Liver (tissue), 9 donors: ENCODE measurements around the gene AGAP9. TPM values are rescaled to one million over a fixed set of nuclear protein-coding genes. Genes with fewer than 3 reads are reported as not detected.
"Not testable (repeated sequence)": the region's sequence is repeated elsewhere in the genome, so short reads cannot be mapped to it uniquely, and the experiment has no call there.

Experiments used
- DNase-seq: peaks from one replicate; pipeline ENCODE4 v3.0.0-alpha.2; 2017; ENCODE audit warnings: low spot score
- H3K27ac ChIP-seq, 2 donors: one replicate each; pipeline ENCODE4 v1.7.0; 2013; ENCODE audit warnings: inconsistent platforms in 2 of 2, low read length in 2 of 2, control low read depth in 1 of 2, low read depth in 1 of 2, mild to moderate bottlenecking in 1 of 2
- H3K27me3 ChIP-seq, 4 donors: one replicate each; pipeline versions ENCODE4 v1.6.1 to v1.7.0; 2013; ENCODE audit warnings: low read length in 3 of 4, inconsistent platforms in 1 of 4, mild to moderate bottlenecking in 1 of 4, moderate library complexity in 1 of 4; ENCODE audit not compliant: control insufficient read depth in 4 of 4, insufficient read depth in 4 of 4
- H3K36me3 ChIP-seq, 4 donors: one replicate each; pipeline versions ENCODE4 v1.6.1 to v1.7.0; 2013; ENCODE audit warnings: low read length in 3 of 4, mild to moderate bottlenecking in 3 of 4, low read depth in 1 of 4, moderate library complexity in 1 of 4; ENCODE audit not compliant: control insufficient read depth in 4 of 4, insufficient read depth in 3 of 4
- H3K4me1 ChIP-seq, 4 donors: one replicate each; pipeline versions ENCODE4 v1.6.1 to v1.7.0; 2013; ENCODE audit warnings: low read length in 3 of 4, mild to moderate bottlenecking in 3 of 4, moderate library complexity in 1 of 4; ENCODE audit not compliant: control insufficient read depth in 4 of 4, insufficient read depth in 4 of 4
- H3K4me3 ChIP-seq, 3 donors: one replicate each; pipeline versions ENCODE4 v1.6.1 to v1.7.0; 2013; ENCODE audit warnings: low read length in 3 of 3, control low read depth in 1 of 3, low read depth in 1 of 3, mild to moderate bottlenecking in 1 of 3
- H3K9ac ChIP-seq, 2 donors: one replicate each; pipeline ENCODE4 v1.7.0; 2013; ENCODE audit warnings: low read length in 2 of 2, mild to moderate bottlenecking in 2 of 2, moderate library complexity in 2 of 2, control low read depth in 1 of 2, low read depth in 1 of 2
- H3K9me3 ChIP-seq, 4 donors: one replicate each; pipeline versions ENCODE4 v1.6.1 to v1.7.0; 2013; ENCODE audit warnings: low read length in 3 of 4; ENCODE audit not compliant: control insufficient read depth in 4 of 4
- WGBS: extraction: QIAGEN DNeasy Blood & Tissue Kit; methylation state at CpG from one replicate; pipeline ENCODE4 v1.1.7; 2013; 5-methylcytosine and 5-hydroxymethylcytosine counted together
- polyA plus RNA-seq, 2 donors: library from polyadenylated mRNA; stranded (reverse) in 1 of 2; unstranded in 1 of 2; fragments of 200-250 nt in 1 of 2; fragments of >200 nt in 1 of 2; fragmentation: Nextera tagmentation in 1 of 2; extraction: Ambion mirVana in 1 of 2; gene quantifications; one replicate each; pipeline versions ENCODE4 v1.2.1 to v1.2.3, GENCODE V29; 2013 to 2015
- total RNA-seq, 2 donors: library from RNA; depleted of rRNA; stranded (reverse); fragments of >200 nt; gene quantifications; one replicate each; pipeline ENCODE4 v1.2.3, GENCODE V29; 2014
- donor health status: healthy.
- donor health status: healthy.
- donor health status: healthy.
- donor health status: healthy.
- donor health status: healthy.

The AGAP9 gene
- total and polyA plus RNA-seq, 4 donors = 1.0 to 10.8 (median 3.3) TPM

DNA sequence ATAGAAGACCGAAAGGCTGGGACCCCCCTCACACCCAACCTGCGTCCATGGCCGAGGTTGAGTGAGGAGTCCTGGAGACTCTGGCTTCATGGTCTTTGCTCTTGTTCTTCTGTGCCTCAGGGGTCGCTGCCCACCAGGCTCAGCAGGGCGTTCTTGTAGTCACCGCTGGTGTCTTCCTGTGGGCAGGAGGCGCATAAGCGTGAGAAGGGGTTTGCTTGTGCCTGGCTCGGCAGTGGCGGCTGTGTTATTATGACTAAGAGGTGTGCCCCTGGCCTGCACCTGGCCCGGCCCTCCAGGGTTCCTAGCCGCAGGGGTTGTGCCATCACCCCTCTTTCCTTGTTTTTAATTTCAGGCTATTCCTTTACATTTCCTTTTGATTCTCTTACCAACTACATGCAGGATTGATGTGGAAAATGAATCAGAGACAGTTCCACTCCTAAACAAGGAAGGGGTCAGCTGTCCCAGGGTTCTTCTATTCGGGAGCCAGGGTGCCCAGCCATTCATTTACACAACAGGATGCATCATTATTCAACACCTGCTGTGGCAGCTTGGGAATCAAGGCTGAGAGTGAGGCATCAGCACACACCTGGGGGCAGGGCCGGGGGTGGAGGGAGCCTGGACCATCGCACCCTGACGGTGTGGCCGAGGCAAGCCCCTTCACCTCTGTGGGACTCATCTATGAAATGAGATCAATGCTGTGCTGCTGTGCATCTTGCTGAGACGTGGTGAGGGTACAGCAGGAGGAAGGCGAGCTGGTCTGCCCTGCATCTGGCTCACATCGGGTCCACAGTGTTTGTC lies 54.5 kb downstream of the AGAP9 start:
- not testable (repeated sequence) for H3K9me3 ChIP-seq, H3K27ac ChIP-seq, H3K4me1 ChIP-seq, H3K4me3 ChIP-seq, H3K36me3 ChIP-seq, H3K9ac ChIP-seq, H3K27me3 ChIP-seq, DNase-seq
- WGBS = 92% methylated on average over 15 of the region's 20 CpGs

DNA sequence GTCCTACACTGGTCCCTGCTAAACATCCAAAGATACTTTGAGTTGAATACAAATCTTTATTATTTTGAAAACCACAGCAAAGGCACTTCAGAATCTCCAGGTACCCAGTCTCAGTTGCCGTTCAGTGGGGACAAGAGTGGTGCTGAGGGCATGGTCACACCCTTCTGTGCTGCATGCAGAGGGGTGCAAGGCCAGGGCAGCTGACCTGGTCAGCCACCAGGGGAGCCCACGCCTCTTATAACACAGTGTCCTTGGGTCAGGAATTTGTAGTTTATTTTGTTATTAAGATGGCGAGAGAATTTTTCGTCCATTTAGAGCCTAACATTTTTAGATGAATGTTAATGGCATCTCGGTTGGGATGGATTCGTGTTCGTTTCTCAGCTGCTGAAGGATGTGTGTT lies 55.5 kb downstream of the AGAP9 start:
- not testable (repeated sequence) for DNase-seq, H3K36me3 ChIP-seq, H3K9ac ChIP-seq, H3K27ac ChIP-seq, H3K4me3 ChIP-seq, H3K4me1 ChIP-seq, H3K27me3 ChIP-seq, H3K9me3 ChIP-seq
- 92% methylated on average over 5 of the region's 7 CpGs for WGBS

- H3K27me3 ChIP-seq, DNase-seq, H3K9me3 ChIP-seq, H3K4me1 ChIP-seq, H3K27ac ChIP-seq, H3K4me3 ChIP-seq, H3K36me3 ChIP-seq, H3K9ac ChIP-seq: not testable (repeated sequence)
- WGBS = 95% methylated on average over 5 of the region's 5 CpGs
Measured at GRCh38 chr10:47467458-47467857, 56.0 kb downstream of the AGAP9 start.

GRCh38 chr10:47465216-47465917 lies 58.1 kb downstream of the AGAP9 start:
- not testable (repeated sequence) for H3K36me3 ChIP-seq, H3K9me3 ChIP-seq, H3K27me3 ChIP-seq, DNase-seq, H3K9ac ChIP-seq, H3K4me3 ChIP-seq, H3K4me1 ChIP-seq, H3K27ac ChIP-seq
- WGBS = 81% methylated on average over 14 of the region's 14 CpGs

- not testable (repeated sequence) for H3K4me1 ChIP-seq, H3K27me3 ChIP-seq, H3K4me3 ChIP-seq, H3K27ac ChIP-seq, H3K9ac ChIP-seq, H3K9me3 ChIP-seq, DNase-seq, H3K36me3 ChIP-seq
- WGBS = 91% methylated on average over 3 of the region's 9 CpGs
Measured at GRCh38 chr10:47462577-47463358, 60.7 kb downstream of the AGAP9 start.
